Kidney epithelial cell (primary cell): ENCODE data around the gene STAT5A. TPM values are rescaled to one million over a fixed set of nuclear protein-coding genes. Genes with fewer than 3 reads are reported as not detected.

Experiments used
- DNase-seq: peaks from one replicate; pipeline ENCODE4 v3.0.0-alpha.2; 2010; ENCODE audit warnings: low read depth
- H3K27me3 ChIP-seq: 2 replicates; pipeline ENCODE4 v1.6.0; 2011; ENCODE audit warnings: low read length; ENCODE audit not compliant: control insufficient read depth, insufficient read depth
- H3K36me3 ChIP-seq: 2 replicates; pipeline ENCODE4 v1.5.1; 2011; ENCODE audit warnings: low read length; ENCODE audit not compliant: control insufficient read depth, insufficient read depth
- H3K4me3 ChIP-seq: 2 replicates; pipeline ENCODE4 v1.5.1; 2011; ENCODE audit warnings: low read depth, mild to moderate bottlenecking, control low read depth, low read length
- total RNA-seq: library from RNA; depleted of rRNA; stranded (reverse); fragments of >200 nt; gene quantifications from 2 replicates; pipeline ENCODE4 v1.2.3, GENCODE V29; 2015
- TF ChIP-seq, protein P1 (sequence below): IDR thresholded peaks from 2 replicates; pipeline ENCODE4 v1.5.1; 2011; ENCODE audit warnings: mild to moderate bottlenecking, moderate library complexity, low read length, control low read depth, inconsistent platforms; ENCODE audit not compliant: insufficient read depth, poor library complexity, severe bottlenecking

Gene STAT5A
- total RNA-seq, 1 donor from 2014 or later = 11.4 TPM

DNA sequence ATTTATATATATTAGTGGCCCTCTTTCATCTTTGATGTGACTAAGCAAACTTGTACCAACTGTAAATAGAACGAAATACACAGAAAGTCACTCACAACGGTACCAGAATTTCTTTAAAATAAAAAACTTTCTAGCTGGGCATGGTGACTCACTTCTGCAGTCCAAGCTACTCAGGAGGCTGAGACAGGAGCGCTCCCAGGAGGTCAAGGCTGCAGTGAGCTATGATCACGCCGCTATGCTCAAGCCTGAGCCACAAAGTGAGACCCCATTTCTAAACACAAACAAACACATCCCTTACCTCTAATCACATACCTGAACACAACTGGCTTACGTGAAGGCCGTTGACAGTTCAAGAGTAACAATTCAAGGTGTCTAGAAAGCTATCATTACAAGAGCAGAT, 41.8 kb upstream of the STAT5A start:
- no peak overlapping the region for H3K4me3 ChIP-seq
- no peaks in the 10 kb centered on the region for H3K36me3 ChIP-seq
- no peaks in the 10 kb centered on the region for H3K27me3 ChIP-seq
- TF ChIP-seq, protein P1, sequence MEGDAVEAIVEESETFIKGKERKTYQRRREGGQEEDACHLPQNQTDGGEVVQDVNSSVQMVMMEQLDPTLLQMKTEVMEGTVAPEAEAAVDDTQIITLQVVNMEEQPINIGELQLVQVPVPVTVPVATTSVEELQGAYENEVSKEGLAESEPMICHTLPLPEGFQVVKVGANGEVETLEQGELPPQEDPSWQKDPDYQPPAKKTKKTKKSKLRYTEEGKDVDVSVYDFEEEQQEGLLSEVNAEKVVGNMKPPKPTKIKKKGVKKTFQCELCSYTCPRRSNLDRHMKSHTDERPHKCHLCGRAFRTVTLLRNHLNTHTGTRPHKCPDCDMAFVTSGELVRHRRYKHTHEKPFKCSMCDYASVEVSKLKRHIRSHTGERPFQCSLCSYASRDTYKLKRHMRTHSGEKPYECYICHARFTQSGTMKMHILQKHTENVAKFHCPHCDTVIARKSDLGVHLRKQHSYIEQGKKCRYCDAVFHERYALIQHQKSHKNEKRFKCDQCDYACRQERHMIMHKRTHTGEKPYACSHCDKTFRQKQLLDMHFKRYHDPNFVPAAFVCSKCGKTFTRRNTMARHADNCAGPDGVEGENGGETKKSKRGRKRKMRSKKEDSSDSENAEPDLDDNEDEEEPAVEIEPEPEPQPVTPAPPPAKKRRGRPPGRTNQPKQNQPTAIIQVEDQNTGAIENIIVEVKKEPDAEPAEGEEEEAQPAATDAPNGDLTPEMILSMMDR = no peak
- DNase-seq = no peak

DNA sequence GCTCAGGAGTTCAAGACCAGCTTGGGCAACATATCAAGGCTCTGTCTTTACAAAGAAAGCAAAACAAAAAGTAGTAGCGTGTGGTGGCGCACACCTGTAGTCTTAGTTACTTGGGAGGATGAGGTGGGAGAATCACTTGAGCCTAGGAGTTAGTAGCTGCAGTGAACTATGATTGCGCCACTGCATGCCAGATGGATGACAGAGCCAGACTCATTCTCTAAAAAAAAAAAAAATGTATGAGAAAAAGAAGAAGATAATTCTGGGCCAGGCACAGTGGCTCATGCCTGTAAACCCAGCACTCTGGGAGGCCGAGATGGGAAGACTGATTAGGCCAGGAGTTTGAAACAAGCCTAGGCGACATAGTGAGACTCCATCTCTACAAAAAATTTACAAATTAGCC, 40.6 kb upstream of the STAT5A start:
- no peak for DNase-seq
- Histone ChIP-seq H3K4me3 (no peak overlapping the region), H3K36me3 (no peaks in the 10 kb centered on the region), H3K27me3 (no peaks in the 10 kb centered on the region)
- TF ChIP-seq, protein P1 = no peak

DNA sequence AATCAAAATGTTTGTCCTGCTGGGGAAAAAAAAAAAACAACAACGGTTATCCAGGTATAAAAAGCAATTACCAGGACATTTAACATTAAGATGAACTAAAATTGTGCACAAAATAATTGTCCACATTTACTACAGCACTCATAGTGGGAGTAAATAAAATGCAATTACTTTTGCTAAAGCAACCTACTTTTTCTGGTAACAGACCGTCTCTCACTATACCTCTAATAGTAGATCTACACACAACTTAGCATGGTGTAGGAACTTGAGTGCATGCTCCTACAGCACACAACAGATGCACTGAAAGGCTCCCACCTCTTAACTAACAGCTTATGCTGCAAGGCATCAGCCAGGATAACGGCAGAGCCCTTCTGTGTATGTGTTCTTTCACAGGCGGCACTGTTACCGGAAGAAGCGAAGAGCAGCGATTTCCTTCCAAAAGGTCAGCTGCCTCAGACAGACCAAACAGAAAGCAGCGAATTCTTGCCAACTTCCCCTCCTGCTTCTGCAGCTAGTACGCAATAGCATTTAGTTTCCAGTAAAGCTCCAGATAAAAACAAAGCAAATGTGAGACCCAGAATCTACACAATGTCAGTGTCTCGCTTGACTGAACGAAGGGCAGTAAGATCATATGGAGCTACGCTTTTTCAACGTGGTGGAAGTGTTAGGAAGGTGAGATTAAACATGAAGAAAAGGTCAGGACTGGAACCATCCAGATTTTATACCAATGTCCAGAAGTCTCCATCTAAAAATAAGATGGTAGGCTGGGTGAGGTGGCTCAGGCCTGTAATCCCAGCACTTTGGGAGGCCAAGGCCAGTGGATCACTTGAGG, 39.7 kb upstream of the STAT5A start:
- TF ChIP-seq, protein P1 = no peak
- H3K4me3 ChIP-seq = peak overlapping the region; percentile 16
- no peaks in the 10 kb centered on the region for H3K27me3 ChIP-seq
- H3K36me3 ChIP-seq = no peaks in the 10 kb centered on the region
- DNase-seq = no peak

DNA sequence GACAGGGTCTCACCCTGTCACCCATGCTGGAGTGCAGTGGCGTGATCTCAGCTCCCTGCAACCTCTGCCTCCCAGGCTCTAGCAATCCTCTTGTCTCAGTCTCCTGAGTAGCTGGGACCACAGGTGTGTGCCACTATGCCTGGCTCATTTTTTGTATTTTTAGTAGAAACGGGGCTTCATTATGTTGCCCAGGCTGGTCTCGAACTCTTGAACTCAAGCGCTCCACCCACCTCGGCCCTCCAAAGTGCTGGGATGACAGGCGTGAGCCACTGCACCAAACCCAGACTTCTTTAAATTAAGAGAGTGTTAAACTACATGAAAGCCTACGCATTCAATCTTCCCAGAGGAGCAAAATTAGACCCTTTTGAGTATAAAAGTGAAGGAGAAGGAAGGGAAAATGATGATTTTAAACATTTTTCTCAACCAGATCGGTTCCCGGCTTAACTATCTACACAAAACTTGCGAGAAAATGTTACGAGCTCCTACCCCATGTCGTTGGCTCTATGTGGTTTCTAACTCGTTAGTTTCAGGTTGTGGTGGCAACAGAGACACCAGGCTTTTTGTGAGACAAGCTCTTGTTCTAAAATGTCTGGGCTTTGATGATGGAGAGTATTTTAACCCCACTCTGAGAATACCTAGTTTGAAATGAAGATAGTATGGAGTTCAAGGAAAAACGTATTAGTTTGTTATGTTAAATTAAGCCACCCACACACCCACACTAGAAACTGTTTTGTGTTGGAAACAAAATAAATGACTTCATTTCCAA, 38.4 kb upstream of the STAT5A start:
- no peak for DNase-seq
- TF ChIP-seq, protein P1 = no peak
- Histone ChIP-seq H3K4me3 (no peak overlapping the region), H3K27me3 (no peaks in the 10 kb centered on the region), H3K36me3 (no peaks in the 10 kb centered on the region)

DNA sequence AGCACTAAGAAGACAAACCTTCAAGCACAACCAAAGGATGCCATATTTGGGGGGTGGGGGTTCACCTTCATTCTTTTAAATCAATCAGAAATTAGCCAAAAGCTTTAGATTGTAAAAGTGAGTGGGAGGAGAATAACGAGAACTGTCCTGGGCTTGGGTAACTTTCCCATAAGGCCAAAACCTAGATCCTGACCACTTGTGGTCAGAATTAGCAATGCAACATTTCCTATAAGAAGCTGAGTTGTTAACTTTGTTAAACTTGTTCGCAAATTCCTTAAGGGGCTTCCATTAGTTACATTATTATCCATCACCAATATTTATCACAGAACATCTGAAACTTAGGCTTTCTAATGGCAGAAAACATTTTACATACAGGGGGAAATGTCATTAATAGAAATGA, 37.2 kb upstream of the STAT5A start:
- TF ChIP-seq, protein P1 = no peak
- H3K27me3 ChIP-seq = no peaks in the 10 kb centered on the region
- no peaks in the 10 kb centered on the region for H3K36me3 ChIP-seq
- no peak overlapping the region for H3K4me3 ChIP-seq
- DNase-seq = no peak
